GM12878 (cell line): ENCODE results near the gene ZMYND10. TPM values are rescaled to one million over a fixed set of nuclear protein-coding genes. Genes with fewer than 3 reads are reported as not detected.

Experiments
- ATAC-seq: fragments of 200-7000 bp; cut with Tn5 transposase; 3 replicates; pipeline ENCODE4 v1.9.1; 2020; ENCODE audit warnings: mild to moderate bottlenecking, moderate library complexity
- BruUV-seq: library from RNA; stranded (reverse); fragments of 400-500 nt; replicated peaks from 2 replicates; lab custom pipeline; 2021; lab: Mats Ljungman, UMichigan
- CTCF ChIA-PET: fragments of 300-600 bp; sonication (Branson Sonifier 250); formaldehyde crosslinking; extraction: SDS; loops from one replicate; lab custom pipeline; 2021; ENCODE audit warnings: inconsistent platforms; lab: Yijun Ruan, JAX
- POLR2A ChIA-PET: fragments of 350-600 bp; formaldehyde crosslinking; extraction: SDS; loops from one replicate; lab custom pipeline; 2021; ENCODE audit warnings: inconsistent platforms; lab: Charles Lee
- RAD21 ChIA-PET: fragments of 300-600 bp; sonication (Branson Sonifier 250); formaldehyde crosslinking; loops from one replicate; lab custom pipeline; 2023; ENCODE audit warnings: antibody characterized with exemption; ENCODE audit not compliant: unreplicated experiment; lab: Charles Lee
- SMC1A ChIA-PET: fragments of 300-600 bp; sonication (Branson Sonifier 250); formaldehyde crosslinking; loops from one replicate; lab custom pipeline; 2023; ENCODE audit not compliant: unreplicated experiment, uncharacterized antibody; lab: Charles Lee
- DNase-seq: peaks from one replicate; pipeline ENCODE4 v3.0.0-alpha.2; 2011; ENCODE audit warnings: low read depth, low spot score
- FAIRE-seq: peaks from 3 replicates; lab custom pipeline; 2011; peaks lifted over from hg19 to GRCh38; lab: Jason Lieb, UNC
- H2AFZ ChIP-seq: 2 replicates; pipeline ENCODE4 v1.6.0; 2011; ENCODE audit warnings: low read depth, low read length, control low read depth; ENCODE audit not compliant: control insufficient read depth
- H3K27ac ChIP-seq: 2 replicates; pipeline ENCODE4 v1.5.1; 2011; ENCODE audit warnings: control low read depth; ENCODE audit not compliant: control insufficient read depth, insufficient read depth
- H3K27me3 ChIP-seq, 2 experiments: replicated peaks in 1 of 2; 2 replicates each; pipeline versions ENCODE4 v1.6.0 to v1.6.1; 2011; ENCODE audit warnings: low read length in 1 of 2; ENCODE audit not compliant: control insufficient read depth in 2 of 2, insufficient read depth in 2 of 2
- H3K36me3 ChIP-seq, 2 experiments: 2 replicates each; pipeline ENCODE4 v1.5.1; 2011; ENCODE audit warnings: low read length in 1 of 2; ENCODE audit not compliant: control insufficient read depth in 2 of 2, insufficient read depth in 2 of 2
- H3K4me1 ChIP-seq: 2 replicates; pipeline ENCODE4 v1.6.1; 2011; ENCODE audit warnings: mild to moderate bottlenecking, low read length, moderate library complexity, mixed read lengths; ENCODE audit not compliant: control insufficient read depth, insufficient read depth
- H3K4me2 ChIP-seq: 2 replicates; pipeline ENCODE4 v1.6.0; 2011; ENCODE audit warnings: control low read depth; ENCODE audit not compliant: control insufficient read depth, insufficient read depth
- H3K4me3 ChIP-seq: fragments of 200-600 bp; sonication (generic); 2 replicates; pipeline ENCODE4 v1.5.1; 2016
- H3K79me2 ChIP-seq: 2 replicates; pipeline ENCODE4 v1.6.0; 2011; ENCODE audit warnings: low read length; ENCODE audit not compliant: control insufficient read depth, insufficient read depth
- H3K9ac ChIP-seq: 2 replicates; pipeline ENCODE4 v1.8.0; 2011; ENCODE audit warnings: low read length, control low read depth, mixed read lengths; ENCODE audit not compliant: control insufficient read depth, insufficient read depth
- H3K9me3 ChIP-seq: replicated peaks from 3 replicates; pipeline ENCODE4 v1.5.1; 2011; ENCODE audit warnings: mild to moderate bottlenecking, low read length; ENCODE audit not compliant: control insufficient read depth, insufficient read depth
- H4K20me1 ChIP-seq: 2 replicates; pipeline ENCODE4 v1.6.0; 2011; ENCODE audit not compliant: control insufficient read depth, insufficient read depth
- BHLHE40 ChIP-seq, 2 experiments: fragments of 450-650 bp in 1 of 2; IDR thresholded peaks; 2 replicates each; pipeline ENCODE4 v1.6.1; 2011 to 2017; ENCODE audit warnings: low read depth in 2 of 2, borderline replicate concordance in 1 of 2, improper control_type of control experiment in 1 of 2, low read length in 1 of 2, mild to moderate bottlenecking in 1 of 2
- CHD4 ChIP-seq: fragments of 200-600 bp; sonication (generic); IDR thresholded peaks from 2 replicates; pipeline ENCODE4 v1.6.1; 2016; ENCODE audit warnings: mild to moderate bottlenecking
- KAT2A ChIP-seq: conservative IDR thresholded peaks from 2 replicates; pipeline ENCODE4 v1.6.1; 2011; ENCODE audit warnings: low read depth, low read length; ENCODE audit not compliant: control insufficient read depth
- LARP7 ChIP-seq: fragments of 450-650 bp; IDR thresholded peaks from 2 replicates; pipeline ENCODE4 v1.6.1; 2017; ENCODE audit warnings: mild to moderate bottlenecking
- NRF1 ChIP-seq: conservative IDR thresholded peaks from 2 replicates; pipeline ENCODE4 v1.6.1; 2011; ENCODE audit warnings: mild to moderate bottlenecking, low read depth, low read length, improper control_type of control experiment
- PAX5 ChIP-seq: IDR thresholded peaks from 2 replicates; pipeline ENCODE4 v1.6.1; 2011; ENCODE audit warnings: low read depth, low read length, borderline replicate concordance
- PAX8 ChIP-seq: fragments of 450-650 bp; IDR thresholded peaks from 2 replicates; pipeline ENCODE4 v1.6.1; 2017; ENCODE audit warnings: mild to moderate bottlenecking, moderate library complexity
- TARDBP ChIP-seq: IDR thresholded peaks from 2 replicates; pipeline ENCODE4 v1.6.1; 2016; ENCODE audit warnings: borderline replicate concordance
- WRNIP1 ChIP-seq: IDR thresholded peaks from 2 replicates; pipeline ENCODE4 v1.6.1; 2011; ENCODE audit warnings: low read depth, low read length, improper control_type of control experiment, borderline replicate concordance
- whole genome bisulfite sequencing: methylation state at CpG from one replicate; pipeline ENCODE4 v1.1.6; 2016; ENCODE audit warnings: low lambda C conversion rate; ENCODE audit not compliant: insufficient replicate concordance, insufficient coverage; ENCODE audit errors: missing lambda C conversion rate; 5-methylcytosine and 5-hydroxymethylcytosine counted together
- in situ Hi-C: fragments of 300-500 bp; cut with MboI; formaldehyde crosslinking; loops from 9 replicates; pipeline ENCODE4 v1.14.3; 2018; ENCODE audit warnings: mixed read lengths
- intact Hi-C: fragments of 100-400 bp; cut with micrococcal nuclease; formaldehyde crosslinking; loops from one replicate; pipeline ENCODE4 v1.14.2; 2022; ENCODE audit not compliant: unreplicated experiment
- polyA plus RNA-seq, 11 experiments: library from polyadenylated mRNA; depleted of rRNA in 4 of 11; unstranded in 6 of 11; stranded (reverse) in 5 of 11; fragments of >200 nt; fragmentation: Nextera tagmentation in 4 of 11; fragmentation: Illumina TruSeq in 1 of 11; extraction: Ambion mirVana in 4 of 11; extraction: Trizol in 1 of 11; gene quantifications; 1 replicate in 1 of 11; 2 replicates in 10 of 11; pipeline versions ENCODE4 v1.2.1 to v1.2.3, GENCODE V29; 2011 to 2016; ENCODE audit warnings: inconsistent platforms in 2 of 11, missing spikeins in 2 of 11, low read depth in 1 of 11
- total RNA-seq, 4 experiments: library from RNA; depleted of rRNA in 3 of 4; stranded (reverse); fragments of >200 nt in 3 of 4; fragmentation: Illumina TruSeq in 1 of 4; extraction: Trizol in 1 of 4; gene quantifications; 2 replicates each; pipeline versions ENCODE4 v1.2.1 to v1.2.3, GENCODE V29; 2013 to 2021
- TF ChIP-seq, protein P1 (sequence below): IDR thresholded peaks from 2 replicates; pipeline ENCODE4 v1.6.1; 2011; ENCODE audit warnings: borderline replicate concordance, low read depth, mild to moderate bottlenecking, moderate library complexity, mixed read lengths, low read length; ENCODE audit not compliant: insufficient read depth; ENCODE audit errors: extremely low read length
- TF ChIP-seq, protein P2 (sequence below), 3 experiments: IDR thresholded peaks in 2 of 3; conservative IDR thresholded peaks in 1 of 3; 2 replicates each; pipeline ENCODE4 v1.5.1; 2011; ENCODE audit warnings: low read depth in 3 of 3, low read length in 3 of 3, mild to moderate bottlenecking in 3 of 3, control low read depth in 2 of 3, moderate library complexity in 2 of 3, inconsistent platforms in 1 of 3, mixed read lengths in 1 of 3; ENCODE audit not compliant: control insufficient read depth in 2 of 3, insufficient read depth in 1 of 3; ENCODE audit errors: extremely low read depth in 1 of 3

ZMYND10 gene
- total and polyA plus RNA-seq, 10 of the 15 experiments (the other 5 are each of a cell fraction or from before 2014, with no cell fraction given), result 0.11 to 1.0 (median 0.37) TPM

DNA sequence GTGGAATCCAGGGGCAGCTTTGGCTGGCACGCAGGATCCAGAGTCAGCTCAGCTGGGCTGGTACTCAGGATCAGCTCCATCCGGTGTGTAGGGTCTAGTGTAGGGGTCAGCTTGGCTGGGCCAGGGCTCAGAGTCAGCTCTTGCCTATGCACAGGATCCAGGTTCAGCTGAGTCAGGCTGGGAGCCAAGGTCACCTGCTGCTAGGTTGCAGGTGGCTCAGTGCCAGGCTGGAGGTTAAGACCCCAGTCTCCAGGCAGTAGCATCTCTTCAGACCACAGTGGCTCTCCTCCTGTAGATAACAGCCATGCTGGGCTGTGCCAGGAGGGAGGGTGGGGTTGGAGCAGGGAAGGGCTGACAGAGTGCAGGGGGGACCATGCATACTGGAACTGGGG is 48.2 kb downstream of the ZMYND10 start:
- no peak overlapping the region; the same call in 1 of the 2 replicates for H3K4me2 ChIP-seq
- no peak for DNase-seq
- ChIA-PET RAD21 (interaction anchor here (0.9 to 1.2 kb wide), 3 partner anchors 27 to 39 kb away, joined by 3 read pairs; no protein-coding TSS in a partner anchor), CTCF (interaction anchor here (3.2 to 3.5 kb wide), 2 partner anchors 27 to 37 kb away, joined by 10 to 22 read pairs; no protein-coding TSS in a partner anchor), SMC1A (no interaction called here), POLR2A (interaction anchor here (2.7 kb wide), 1 partner anchor 53 kb away, joined by 11 read pairs; the partner anchor contains the start of genes CYB561D2 and NPRL2)
- no peak overlapping the region for H3K4me3 ChIP-seq
- in situ Hi-C loops (no loop called here), intact Hi-C loops (loop anchor here (5.0 kb wide), 1 partner anchor 40 kb away; no protein-coding TSS in a partner anchor)
- H3K4me1 ChIP-seq, result peaks cover 4% of the 10 kb centered on the region
- H3K36me3 ChIP-seq, result no peaks in the 10 kb centered on the region
- BruUV-seq, result no TSS peak
- ATAC-seq, result no peak
- TF ChIP-seq WRNIP1 (no peak), NRF1 (no peak), PAX5 (no peak), CHD4 (no peak), BHLHE40 (IDR thresholded peaks at IDR 0.05; ENCODE audit: borderline replicate concordance in 1 of 2, low read depth in 2 of 2, low read length in 1 of 2) (no peak), LARP7 (no peak), PAX8 (no peak), KAT2A (no peak), TARDBP (no peak)
- TF ChIP-seq, protein P1, sequence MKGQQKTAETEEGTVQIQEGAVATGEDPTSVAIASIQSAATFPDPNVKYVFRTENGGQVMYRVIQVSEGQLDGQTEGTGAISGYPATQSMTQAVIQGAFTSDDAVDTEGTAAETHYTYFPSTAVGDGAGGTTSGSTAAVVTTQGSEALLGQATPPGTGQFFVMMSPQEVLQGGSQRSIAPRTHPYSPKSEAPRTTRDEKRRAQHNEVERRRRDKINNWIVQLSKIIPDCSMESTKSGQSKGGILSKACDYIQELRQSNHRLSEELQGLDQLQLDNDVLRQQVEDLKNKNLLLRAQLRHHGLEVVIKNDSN, result no peak
- TF ChIP-seq, protein P2, sequence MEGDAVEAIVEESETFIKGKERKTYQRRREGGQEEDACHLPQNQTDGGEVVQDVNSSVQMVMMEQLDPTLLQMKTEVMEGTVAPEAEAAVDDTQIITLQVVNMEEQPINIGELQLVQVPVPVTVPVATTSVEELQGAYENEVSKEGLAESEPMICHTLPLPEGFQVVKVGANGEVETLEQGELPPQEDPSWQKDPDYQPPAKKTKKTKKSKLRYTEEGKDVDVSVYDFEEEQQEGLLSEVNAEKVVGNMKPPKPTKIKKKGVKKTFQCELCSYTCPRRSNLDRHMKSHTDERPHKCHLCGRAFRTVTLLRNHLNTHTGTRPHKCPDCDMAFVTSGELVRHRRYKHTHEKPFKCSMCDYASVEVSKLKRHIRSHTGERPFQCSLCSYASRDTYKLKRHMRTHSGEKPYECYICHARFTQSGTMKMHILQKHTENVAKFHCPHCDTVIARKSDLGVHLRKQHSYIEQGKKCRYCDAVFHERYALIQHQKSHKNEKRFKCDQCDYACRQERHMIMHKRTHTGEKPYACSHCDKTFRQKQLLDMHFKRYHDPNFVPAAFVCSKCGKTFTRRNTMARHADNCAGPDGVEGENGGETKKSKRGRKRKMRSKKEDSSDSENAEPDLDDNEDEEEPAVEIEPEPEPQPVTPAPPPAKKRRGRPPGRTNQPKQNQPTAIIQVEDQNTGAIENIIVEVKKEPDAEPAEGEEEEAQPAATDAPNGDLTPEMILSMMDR (IDR thresholded peaks at IDR 0.05 in 2 of 3, conservative IDR thresholded peaks at IDR 0.05 in 1 of 3; ENCODE audit: control insufficient read depth in 2 of 3, extremely low read depth in 1 of 3, insufficient read depth in 1 of 3, low read depth in 3 of 3, low read length in 3 of 3), result no peak
- H4K20me1 ChIP-seq, result no peaks in the 10 kb centered on the region
- no peaks in the 10 kb centered on the region for H3K9me3 ChIP-seq
- H3K9ac ChIP-seq, result no peak overlapping the region
- H2AFZ ChIP-seq, result no peak overlapping the region
- peaks cover 2% of the 10 kb centered on the region; the same call in 1 of the 2 replicates for H3K79me2 ChIP-seq
- no peak overlapping the region for H3K27ac ChIP-seq
- FAIRE-seq, result no peak
- no peaks in the 10 kb centered on the region for H3K27me3 ChIP-seq
- 100% methylated on average over 2 of the region's 2 CpGs for WGBS
